Measurements from ENCODE around the gene FNDC8.

FNDC8 gene

DNA sequence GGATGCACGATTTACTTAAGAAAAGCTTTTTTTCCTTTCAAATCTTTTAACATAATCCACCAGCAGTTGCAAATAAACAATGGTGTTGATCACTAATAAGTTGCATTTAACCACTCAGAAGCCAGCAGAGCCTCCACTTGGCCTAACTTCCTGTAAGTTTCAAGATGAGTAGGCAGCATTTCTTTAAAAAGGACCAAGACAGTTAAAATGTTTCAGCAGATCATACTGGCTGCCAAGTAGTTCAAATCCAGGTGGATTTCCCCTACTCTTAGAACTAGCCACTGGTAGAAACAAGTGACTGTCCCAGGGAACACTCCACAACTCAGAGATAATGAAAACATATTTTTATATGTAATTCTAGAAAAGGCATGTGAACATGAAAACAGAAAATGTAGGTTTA, 40.9 kb upstream of the FNDC8 start:
- no peak for DNase-seq (ENCODE audit: low read depth)
- no peak for TF ChIP-seq CTCF (conservative IDR thresholded peaks at IDR 0.05; ENCODE audit: control insufficient read depth, insufficient read depth, low read depth, low read length)

GRCh38 chr17:35081638-35082037, 39.8 kb upstream of the FNDC8 start:
- no peak for DNase-seq (ENCODE audit: low read depth)
- H3K4me3 ChIP-seq (ENCODE audit: control insufficient read depth, low read depth, low read length), result no peak overlapping the region
- no peak for TF ChIP-seq CTCF (conservative IDR thresholded peaks at IDR 0.05; ENCODE audit: control insufficient read depth, insufficient read depth, low read depth, low read length)

More for the DNA sequence above, 40.9 kb upstream of the FNDC8 start:
- H3K4me3 ChIP-seq (ENCODE audit: control insufficient read depth, low read depth, low read length), result no peak overlapping the region

DNA sequence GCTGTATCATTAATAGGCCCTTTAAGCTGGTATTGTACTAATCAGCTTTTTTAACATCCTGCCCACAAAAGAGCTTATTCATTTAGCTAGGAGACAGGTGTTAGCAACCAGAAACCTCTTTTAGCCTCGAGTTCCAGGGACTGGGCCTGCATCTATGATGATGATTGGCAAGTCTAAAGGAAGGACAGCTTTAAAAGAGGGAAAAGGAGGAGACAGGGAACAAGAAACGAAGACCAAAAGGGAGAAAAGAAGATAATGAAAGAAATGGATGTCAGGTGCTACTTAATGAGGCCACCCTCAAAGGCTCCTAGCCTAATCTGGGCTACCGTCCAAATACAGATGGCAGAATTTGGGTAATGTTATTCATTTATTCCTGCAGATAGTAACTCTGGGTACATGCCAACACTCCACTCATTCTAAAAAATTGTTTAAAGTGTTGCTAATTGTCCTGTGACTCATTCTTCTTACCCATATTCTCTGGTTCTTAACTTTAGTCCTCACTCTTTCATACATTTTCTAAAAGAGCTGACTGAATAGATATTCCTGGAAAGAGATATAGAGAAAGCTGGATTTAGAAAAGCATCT, 39.2 kb upstream of the FNDC8 start:
- no peak for TF ChIP-seq CTCF (conservative IDR thresholded peaks at IDR 0.05; ENCODE audit: control insufficient read depth, insufficient read depth, low read depth, low read length)
- peak; percentile 89 for DNase-seq (ENCODE audit: low read depth)
- H3K4me3 ChIP-seq (ENCODE audit: control insufficient read depth, low read depth, low read length), result no peak overlapping the region

GRCh38 chr17:35083071-35083470, 38.3 kb upstream of the FNDC8 start:
- H3K4me3 ChIP-seq (ENCODE audit: control insufficient read depth, low read depth, low read length), result no peak overlapping the region

DNA sequence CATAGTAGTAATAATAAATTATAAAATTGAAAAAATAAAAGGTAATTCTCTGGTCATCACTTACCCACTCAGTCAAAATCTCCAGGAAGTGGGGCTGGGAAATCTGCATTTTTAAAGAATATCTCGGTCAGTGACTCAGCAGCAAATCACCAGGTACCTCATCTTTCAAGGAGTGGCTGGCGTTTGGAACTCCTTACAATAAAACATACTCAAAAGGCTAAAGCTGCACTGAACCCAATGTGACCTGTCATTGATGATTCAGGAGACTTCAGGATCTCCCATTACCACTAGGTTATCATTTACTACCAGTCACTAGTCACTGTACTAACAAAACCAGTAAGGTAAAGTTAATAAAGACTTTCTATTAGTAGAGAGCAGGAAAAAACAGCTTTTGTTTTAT, 36.4 kb upstream of the FNDC8 start:
- TF ChIP-seq CTCF (conservative IDR thresholded peaks at IDR 0.05; ENCODE audit: control insufficient read depth, insufficient read depth, low read depth, low read length), result no peak
- peak; percentile 82 for DNase-seq (ENCODE audit: low read depth)
- no peak overlapping the region for H3K4me3 ChIP-seq (ENCODE audit: control insufficient read depth, low read depth, low read length)

More at GRCh38 chr17:35083071-35083470, 38.3 kb upstream of the FNDC8 start:
- no peak for DNase-seq (ENCODE audit: low read depth)
- TF ChIP-seq CTCF (conservative IDR thresholded peaks at IDR 0.05; ENCODE audit: control insufficient read depth, insufficient read depth, low read depth, low read length), result no peak

DNA sequence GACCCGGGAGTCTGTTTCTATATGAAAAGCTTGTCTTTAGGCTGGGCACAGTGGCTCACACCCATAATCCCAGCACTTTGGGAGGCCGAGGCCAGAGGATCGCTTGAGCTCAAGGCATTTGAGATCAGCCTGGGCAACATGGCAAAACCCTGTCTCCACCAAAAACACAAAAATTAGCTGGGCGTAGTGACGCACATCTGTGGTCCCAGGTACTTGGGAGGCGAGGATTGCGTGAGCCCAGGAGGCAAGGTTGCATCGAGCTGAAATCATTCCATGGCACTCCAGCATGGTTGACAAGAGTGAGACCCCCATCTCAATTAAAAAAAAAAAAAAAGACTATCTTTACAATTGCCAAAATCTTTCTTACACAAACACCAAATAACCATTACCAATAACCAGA, 35.3 kb upstream of the FNDC8 start:
- DNase-seq (ENCODE audit: low read depth), result no peak
- H3K4me3 ChIP-seq (ENCODE audit: control insufficient read depth, low read depth, low read length), result no peak overlapping the region
- TF ChIP-seq CTCF (conservative IDR thresholded peaks at IDR 0.05; ENCODE audit: control insufficient read depth, insufficient read depth, low read depth, low read length), result no peak
